Keratinocyte (primary cell): ENCODE data around the gene GRIA3.

Experiments used
- CTCF ChIP-seq, 3 experiments: IDR thresholded peaks in 1 of 3; conservative IDR thresholded peaks in 1 of 3; optimal IDR thresholded peaks in 1 of 3; 2 replicates in 2 of 3; 3 replicates in 1 of 3; pipeline versions ENCODE3 to v1.5.1; 2011; ENCODE audit warnings: low read length in 3 of 3, mild to moderate bottlenecking in 3 of 3, moderate library complexity in 2 of 3, control low read depth in 1 of 3, inconsistent platforms in 1 of 3; ENCODE audit not compliant: insufficient read depth in 2 of 3; ENCODE audit errors: extremely low read depth in 1 of 3
- EZH2 ChIP-seq: IDR thresholded peaks from one replicate; pipeline ENCODE4 v1.6.1; 2012; ENCODE audit warnings: inconsistent platforms, mild to moderate bottlenecking, low read length, moderate library complexity

- TF ChIP-seq CTCF (optimal IDR thresholded peaks at IDR 0.05 in 1 of 3, IDR thresholded peaks at IDR 0.05 in 1 of 3, conservative IDR thresholded peaks at IDR 0.05 in 1 of 3; ENCODE audit: extremely low read depth in 1 of 3, insufficient read depth in 2 of 3, low read length in 3 of 3), result no peak
- no peak for TF ChIP-seq EZH2
Observed at GRCh38 chrX:123442764-123443163, 258.7 kb downstream of the GRIA3 start.
